Stomach (tissue), 9 donors: ENCODE results near the gene TANGO6. TPM values are rescaled to one million over a fixed set of nuclear protein-coding genes. Genes with fewer than 3 reads are reported as not detected.

Source experiments
- DNase-seq, 2 donors: peaks; one replicate each; pipeline versions ENCODE4 v3.0.0 to v3.0.0-alpha.2; 2013 to 2019
- H3K27ac ChIP-seq, 5 donors: fragments of 200-600 bp in 4 of 5; sonication (generic) in 4 of 5; one replicate each; pipeline ENCODE4 v1.5.1; 2013 to 2019; ENCODE audit warnings: mild to moderate bottlenecking in 1 of 5, moderate library complexity in 1 of 5
- H3K27me3 ChIP-seq, 3 donors: fragments of 200-600 bp; sonication (generic); one replicate each; pipeline ENCODE4 v1.5.1; 2017 to 2019; ENCODE audit warnings: mixed run types in 1 of 3
- H3K36me3 ChIP-seq, 4 donors: fragments of 200-600 bp; sonication (generic); 1 replicate in 3 of 4; 2 replicates in 1 of 4; pipeline ENCODE4 v1.5.1; 2016 to 2019
- H3K4me1 ChIP-seq, 4 donors: fragments of 200-600 bp; sonication (generic); one replicate each; pipeline ENCODE4 v1.5.1; 2016 to 2019
- H3K4me3 ChIP-seq, 4 donors: fragments of 200-600 bp; sonication (generic) in 3 of 4; one replicate each; pipeline ENCODE4 v1.5.1; 2016 to 2019; ENCODE audit warnings: mild to moderate bottlenecking in 1 of 4
- H3K9me3 ChIP-seq, 4 donors: fragments of 200-600 bp; sonication (generic); one replicate each; pipeline ENCODE4 v1.5.1; 2016 to 2019
- CTCF ChIP-seq, 7 experiments: fragments of 450-650 bp in 4 of 7; fragments of 200-600 bp in 3 of 7; sonication (generic) in 3 of 7; IDR thresholded peaks; one replicate each; pipeline ENCODE4 v1.5.1; 2016 to 2019; ENCODE audit warnings: antibody characterized with exemption in 7 of 7, control low read depth in 2 of 7, mild to moderate bottlenecking in 1 of 7
- EP300 ChIP-seq: sonication (generic); formaldehyde crosslinking; IDR thresholded peaks from one replicate; pipeline ENCODE4 v1.6.1; 2017; ENCODE audit warnings: antibody characterized with exemption
- POLR2A ChIP-seq, 4 donors: fragments of 450-650 bp; IDR thresholded peaks; one replicate each; pipeline ENCODE4 v1.6.1; 2016; ENCODE audit warnings: antibody characterized with exemption in 4 of 4, control low read depth in 2 of 4, mild to moderate bottlenecking in 1 of 4, moderate library complexity in 1 of 4
- POLR2AphosphoS5 ChIP-seq, 3 donors: sonication (generic); formaldehyde crosslinking; IDR thresholded peaks; one replicate each; pipeline ENCODE4 v1.6.1; 2016; ENCODE audit warnings: antibody characterized with exemption in 3 of 3
- WGBS, 5 donors: extraction: QIAGEN DNeasy Blood & Tissue Kit in 3 of 5; methylation state at CpG; one replicate each; pipeline versions ENCODE4 v1.1.5 to v1.1.7; 2013 to 2018; 5-methylcytosine and 5-hydroxymethylcytosine counted together
- intact Hi-C: fragments of 100-400 bp; cut with DNase I; formaldehyde crosslinking; loops from one replicate; pipeline ENCODE4 v1.15.1; 2023; ENCODE audit warnings: low total_unique reads
- polyA plus RNA-seq, 3 donors: library from polyadenylated mRNA; stranded (reverse); fragments of 200-250 nt; gene quantifications; one replicate each; pipeline ENCODE4 v1.2.3, GENCODE V29; 2013
- total RNA-seq, 5 donors: library from RNA; depleted of rRNA; stranded (reverse); fragments of >200 nt; gene quantifications; one replicate each; pipeline versions ENCODE4 v1.1.0 to v1.2.3, GENCODE V29; 2014 to 2016
- donor health status: healthy with polysubstance abuse.
- donor health status: Bipolar disorder and iron deficiency.
- donor health status: healthy.

Gene TANGO6
- total and polyA plus RNA-seq, 8 donors, result 2.2 to 32.7 (median 11.4) TPM

- DNase-seq, result no peak
Observed at GRCh38 chr16:68873635-68874471, 30.5 kb downstream of the TANGO6 start.

GRCh38 chr16:68875871-68876270, 32.5 kb downstream of the TANGO6 start:
- H3K27me3 ChIP-seq, result no peaks in the 10 kb centered on the region
- H3K36me3 ChIP-seq, result peaks cover 17 to 99% (median 82%) of the 10 kb centered on the region in 4 donors
- no peak for DNase-seq
- no peaks in the 10 kb centered on the region for H3K9me3 ChIP-seq
- H3K4me1 ChIP-seq, result no peaks in the 10 kb centered on the region
- no peak overlapping the region for H3K4me3 ChIP-seq
- intact Hi-C loops, result no loop called here
- WGBS, 5 donors, result 91 to 100% (median 95%) methylated on average over 2 to 4 of the region's 4 CpGs
- no peak overlapping the region for H3K27ac ChIP-seq
- TF ChIP-seq CTCF (IDR thresholded peaks at IDR 0.05) (no peak), POLR2A (IDR thresholded peaks at IDR 0.05) (no peak), POLR2AphosphoS5 (IDR thresholded peaks at IDR 0.05) (no peak), EP300 (no peak)

More at GRCh38 chr16:68873635-68874471, 30.5 kb downstream of the TANGO6 start:
- H3K36me3 ChIP-seq, result peaks cover 11 to 98% (median 79%) of the 10 kb centered on the region in 4 donors
- no peak overlapping the region for H3K4me3 ChIP-seq
- no peak overlapping the region for H3K27ac ChIP-seq
- no peaks in the 10 kb centered on the region for H3K27me3 ChIP-seq
- TF ChIP-seq POLR2AphosphoS5 (IDR thresholded peaks at IDR 0.05) (no peak), CTCF (IDR thresholded peaks at IDR 0.05) (no peak), EP300 (no peak), POLR2A (IDR thresholded peaks at IDR 0.05) (no peak)
- no peaks in the 10 kb centered on the region for H3K9me3 ChIP-seq
- WGBS, 5 donors, result 71 to 79% (median 78%) methylated on average over 7 of the region's 7 CpGs
- no peaks in the 10 kb centered on the region for H3K4me1 ChIP-seq
- intact Hi-C loops, result no loop called here

GRCh38 chr16:68883685-68884084, 40.4 kb downstream of the TANGO6 start:
- intact Hi-C loops, result no loop called here
- no peak for DNase-seq
- Histone ChIP-seq H3K4me1 (peaks cover 0 to 9% (median 3%) of the 10 kb centered on the region in 4 donors), H3K9me3 (no peaks in the 10 kb centered on the region), H3K4me3 (no peak overlapping the region), H3K27ac (no peak overlapping the region), H3K36me3 (peaks cover 8 to 51% (median 42%) of the 10 kb centered on the region in 4 donors), H3K27me3 (no peaks in the 10 kb centered on the region)
- 91 to 97% (median 93%) methylated on average over 6 of the region's 6 CpGs for WGBS, 5 donors
- TF ChIP-seq CTCF (IDR thresholded peaks at IDR 0.05) (no peak), EP300 (no peak), POLR2AphosphoS5 (IDR thresholded peaks at IDR 0.05) (no peak), POLR2A (IDR thresholded peaks at IDR 0.05) (no peak)

- no peak overlapping the region for H3K4me3 ChIP-seq
- TF ChIP-seq POLR2AphosphoS5 (IDR thresholded peaks at IDR 0.05) (no peak), EP300 (no peak), POLR2A (IDR thresholded peaks at IDR 0.05) (no peak), CTCF (IDR thresholded peaks at IDR 0.05) (no peak)
- peak overlapping the region in 1 of 5 donors; percentile 27 for H3K27ac ChIP-seq
- DNase-seq, result no peak
- H3K36me3 ChIP-seq, result peaks cover 8 to 43% (median 35%) of the 10 kb centered on the region in 4 donors
- WGBS, 5 donors, result 74 to 93% (median 84%) methylated on average over 1 of the region's 1 CpG
- intact Hi-C loops, result no loop called here
- peaks cover 0 to 9% (median 3%) of the 10 kb centered on the region in 4 donors for H3K4me1 ChIP-seq
- H3K9me3 ChIP-seq, result no peaks in the 10 kb centered on the region
- H3K27me3 ChIP-seq, result no peaks in the 10 kb centered on the region
Observed at GRCh38 chr16:68884401-68884800, 41.1 kb downstream of the TANGO6 start.
